CD4-positive, alpha-beta T cell treated with Interleukin-1 beta for 1 hour (primary cell): ENCODE results near the gene PITX2.

Experiments
- DNase-seq, 2 donors: peaks; one replicate each; pipeline ENCODE4 v3.0.0-alpha.2; 2020 to 2022

The PITX2 gene

DNA sequence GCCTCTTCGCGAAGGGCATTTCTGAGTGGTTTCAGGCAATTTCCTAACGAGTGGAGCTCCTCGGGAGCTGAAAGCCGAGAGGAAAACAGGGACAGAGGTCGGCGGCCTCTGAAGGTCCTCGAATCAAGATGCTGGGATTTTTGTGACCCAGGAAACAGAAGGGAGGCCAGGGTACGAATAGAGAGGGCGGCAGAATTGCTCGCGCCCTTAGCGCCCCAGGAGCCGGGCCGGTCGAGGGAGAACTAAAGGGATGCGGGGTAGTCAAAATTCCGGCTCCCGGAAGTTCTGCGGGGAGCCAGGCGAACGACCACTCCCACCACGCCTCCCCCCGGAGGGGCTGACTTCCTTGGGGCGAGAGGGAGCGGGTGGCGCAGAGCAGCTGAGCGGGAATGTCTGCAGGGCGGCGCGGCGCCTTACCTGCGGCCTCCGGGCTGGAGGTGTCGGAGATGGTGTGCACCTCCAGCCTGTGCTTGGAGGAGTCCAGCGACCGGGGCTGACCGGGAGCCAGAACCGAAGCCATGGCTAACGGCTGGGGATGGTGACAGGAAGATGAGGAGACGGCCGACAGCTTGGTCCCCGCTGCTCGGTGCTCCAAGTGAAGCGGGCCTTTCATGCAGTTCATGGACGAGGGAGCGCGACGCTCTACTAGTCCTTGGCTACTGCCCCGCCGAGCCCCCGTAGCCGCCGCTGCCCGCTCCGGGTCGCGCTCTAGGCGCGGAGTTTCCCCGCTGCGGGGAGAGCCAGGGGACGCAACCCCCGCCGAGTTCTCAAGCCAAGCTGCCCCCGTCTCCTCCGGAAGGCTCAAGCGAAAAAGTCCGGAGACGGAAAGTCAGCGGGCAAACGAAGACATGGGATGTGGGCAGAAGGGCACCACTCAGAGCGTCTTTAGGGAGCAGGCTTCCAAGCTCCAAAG, 782 bp downstream of the PITX2 start:
- DNase-seq: no peak

DNA sequence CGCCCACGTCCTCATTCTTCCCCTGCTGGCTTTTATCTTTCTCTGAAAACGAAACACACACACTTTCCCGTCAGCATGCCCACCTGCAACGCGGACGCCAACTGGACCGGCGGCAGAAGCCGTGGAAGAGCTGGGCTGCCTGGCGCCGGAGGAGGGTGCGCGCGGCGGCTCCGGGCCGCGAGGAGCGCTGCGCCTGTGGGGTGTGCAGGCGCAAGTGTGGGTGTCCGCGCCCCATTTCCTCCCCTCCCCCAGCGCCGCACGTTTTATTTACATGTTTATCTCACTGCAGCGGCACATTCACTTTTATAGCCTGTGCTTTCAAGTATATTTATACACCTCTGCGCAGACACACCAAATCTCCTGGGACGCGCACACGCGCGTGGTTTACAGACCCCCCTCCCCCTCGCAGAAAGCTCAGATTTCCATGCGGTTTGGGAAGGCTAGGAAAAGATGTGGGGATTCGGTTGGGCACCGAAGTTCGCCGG, 1.5 kb downstream of the PITX2 start:
- no peak for DNase-seq

- DNase-seq: no peak
Observed at GRCh38 chr4:110620691-110621327, 2.1 kb downstream of the PITX2 start.

- no peak for DNase-seq
Observed at GRCh38 chr4:110620322-110620690, 2.6 kb downstream of the PITX2 start.

- no peak for DNase-seq
Observed at GRCh38 chr4:110619463-110620247, 3.2 kb downstream of the PITX2 start.

DNA sequence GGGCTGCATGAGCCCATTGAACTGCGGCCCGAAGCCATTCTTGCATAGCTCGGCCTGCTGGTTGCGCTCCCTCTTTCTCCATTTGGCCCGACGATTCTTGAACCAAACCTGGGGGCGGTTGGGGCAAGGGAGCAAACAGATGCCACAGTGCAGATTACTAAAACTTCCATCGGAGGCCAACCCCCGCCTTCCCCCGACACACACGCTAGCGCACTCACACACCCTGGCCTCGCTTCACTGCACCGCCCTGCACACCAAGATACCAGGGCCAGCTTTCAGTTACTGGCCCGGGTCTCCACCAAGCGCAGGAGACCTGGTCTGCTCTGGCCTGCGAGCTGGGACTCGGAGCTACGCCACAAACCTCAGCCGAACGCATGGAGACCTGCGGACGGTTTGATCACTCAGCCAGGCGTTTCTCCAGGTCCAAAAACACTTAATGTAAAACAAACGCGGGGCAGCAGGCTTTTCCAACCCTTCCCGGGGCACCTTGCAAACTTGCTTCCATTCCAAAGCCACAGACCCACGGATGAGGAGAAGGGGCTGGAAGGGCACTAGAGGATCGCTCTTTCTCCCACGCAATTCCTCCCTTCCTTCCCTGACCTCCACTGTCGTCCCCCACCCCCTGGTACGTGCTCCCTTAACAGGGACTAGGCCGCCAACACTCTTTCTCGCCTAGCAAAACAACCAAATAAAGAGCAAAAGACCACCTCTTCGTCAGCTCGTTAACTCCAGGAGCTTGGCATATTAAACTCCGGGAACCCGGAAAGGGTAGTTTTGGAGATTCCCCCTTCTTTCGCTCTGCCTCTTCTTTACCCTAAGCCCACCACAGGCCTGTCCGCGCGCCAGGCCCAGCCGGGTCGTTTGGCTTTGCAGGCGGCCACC, 4.1 kb downstream of the PITX2 start:
- DNase-seq: no peak

DNA sequence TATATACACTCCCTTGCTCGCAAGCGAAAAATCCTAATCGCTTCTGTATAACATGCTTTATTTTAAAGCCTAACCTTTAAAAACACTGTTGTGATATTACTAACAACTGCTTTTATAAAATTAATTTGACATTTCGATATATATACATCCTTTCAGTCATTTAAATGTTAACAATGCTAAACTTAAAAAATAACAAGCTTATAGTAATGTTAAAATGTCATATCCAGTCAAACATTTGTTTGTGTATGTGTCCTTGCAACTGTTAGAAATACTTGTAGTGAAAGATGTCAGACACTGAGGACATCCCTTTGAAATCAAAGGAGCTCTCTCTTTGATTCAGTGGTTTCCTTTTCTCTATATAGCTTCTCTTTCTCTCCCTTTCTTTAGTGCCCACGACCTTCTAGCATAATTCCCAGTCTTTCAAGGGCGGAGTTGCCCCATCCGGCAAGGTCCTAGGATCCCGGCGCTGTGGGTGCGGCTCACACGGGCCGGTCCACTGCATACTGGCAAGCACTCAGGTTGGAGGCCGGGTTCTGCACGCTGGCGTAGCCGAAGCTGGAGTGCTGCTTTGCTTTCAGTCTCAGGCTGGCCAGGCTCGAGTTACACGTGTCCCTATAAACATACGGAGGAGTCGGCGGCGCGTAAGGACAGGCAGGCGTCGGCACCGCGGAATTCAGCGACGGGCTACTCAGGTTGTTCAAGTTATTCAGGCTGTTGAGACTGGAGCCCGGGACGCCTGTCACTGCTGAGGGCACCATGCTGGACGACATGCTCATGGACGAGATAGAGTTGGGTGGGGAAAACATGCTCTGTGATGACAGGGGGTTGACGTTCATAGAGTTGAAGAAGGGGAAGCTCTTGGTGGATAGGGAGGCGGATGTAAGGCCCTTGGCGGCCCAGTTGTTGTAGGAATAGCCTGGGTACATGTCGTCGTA, 5.0 kb downstream of the PITX2 start:
- DNase-seq: no peak

GRCh38 chr4:110617075-110617640, 5.7 kb downstream of the PITX2 start:
- DNase-seq: no peak

GRCh38 chr4:110616238-110617074, 6.4 kb downstream of the PITX2 start:
- no peak for DNase-seq

GRCh38 chr4:110615353-110616237, 7.3 kb downstream of the PITX2 start:
- no peak for DNase-seq

DNA sequence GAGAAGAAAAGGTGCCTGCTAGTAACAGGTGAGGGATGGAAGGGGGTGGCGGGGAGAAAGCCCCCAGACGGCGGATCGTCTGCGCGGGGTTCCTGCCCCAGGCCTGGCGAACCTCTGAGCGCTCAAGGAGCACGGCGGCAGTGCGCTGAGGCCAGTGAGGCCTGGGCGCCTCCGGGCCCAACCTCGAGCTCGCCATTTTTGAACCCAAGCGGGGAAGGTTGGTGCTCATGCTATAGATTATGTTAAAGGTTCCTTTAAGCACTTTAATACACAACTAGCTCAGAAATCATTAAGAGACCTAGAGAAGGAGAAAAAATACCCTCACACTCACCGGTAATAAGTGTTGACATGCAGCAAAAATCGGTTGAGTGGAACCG, 7.9 kb downstream of the PITX2 start:
- no peak for DNase-seq

- DNase-seq: no peak
Observed at GRCh38 chr4:110614173-110614963, 8.5 kb downstream of the PITX2 start.

DNA sequence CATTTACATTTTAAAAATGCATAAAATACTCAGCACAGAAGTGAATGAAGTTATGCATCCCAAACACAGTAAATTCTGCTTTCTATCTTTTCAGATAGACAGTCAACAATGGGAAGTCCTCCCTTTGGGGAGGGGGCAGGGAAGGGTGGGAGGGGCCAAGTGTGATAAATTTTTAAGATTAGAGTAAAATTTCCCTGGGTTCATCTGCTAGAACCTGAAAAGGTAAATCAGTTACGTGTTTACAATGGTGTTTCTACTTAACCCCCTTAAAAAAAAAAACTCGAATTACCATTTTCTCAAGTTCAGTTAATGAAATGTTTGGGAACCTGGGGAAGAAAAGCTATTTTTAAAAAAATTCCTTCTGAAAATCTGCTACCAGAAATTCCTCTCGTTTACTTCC, 9.1 kb downstream of the PITX2 start:
- DNase-seq: no peak

DNA sequence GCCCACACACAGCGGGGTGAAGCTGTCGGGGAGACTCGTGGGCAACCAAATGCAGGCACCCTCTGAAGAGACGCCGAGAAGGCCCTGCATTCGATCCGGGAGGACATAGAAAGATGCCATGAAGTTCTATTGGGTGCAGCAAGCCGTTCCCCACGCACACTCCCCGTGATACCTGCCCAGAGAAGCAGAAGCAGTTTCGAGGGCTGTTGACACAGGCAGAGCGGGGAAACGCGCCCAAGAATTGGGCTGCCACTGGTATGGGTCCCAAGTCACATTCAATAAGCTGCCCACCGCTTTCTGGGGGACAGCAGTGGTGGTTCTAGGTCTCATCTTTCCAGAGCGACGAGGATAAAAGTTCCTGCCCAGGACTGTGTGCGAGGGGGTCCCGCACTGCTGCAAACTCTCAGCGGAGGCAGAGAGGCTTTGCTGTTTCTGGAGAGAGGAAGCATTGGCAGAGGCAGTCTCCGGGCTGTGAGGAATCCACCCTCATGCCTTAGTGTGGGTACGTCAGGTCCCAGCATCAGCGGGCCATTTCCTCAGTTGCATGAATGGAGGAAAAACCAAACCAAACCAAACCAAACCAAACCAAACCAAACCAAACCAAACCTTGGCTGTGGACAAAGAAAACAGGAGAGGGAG, 10.1 kb downstream of the PITX2 start:
- DNase-seq: no peak

DNA sequence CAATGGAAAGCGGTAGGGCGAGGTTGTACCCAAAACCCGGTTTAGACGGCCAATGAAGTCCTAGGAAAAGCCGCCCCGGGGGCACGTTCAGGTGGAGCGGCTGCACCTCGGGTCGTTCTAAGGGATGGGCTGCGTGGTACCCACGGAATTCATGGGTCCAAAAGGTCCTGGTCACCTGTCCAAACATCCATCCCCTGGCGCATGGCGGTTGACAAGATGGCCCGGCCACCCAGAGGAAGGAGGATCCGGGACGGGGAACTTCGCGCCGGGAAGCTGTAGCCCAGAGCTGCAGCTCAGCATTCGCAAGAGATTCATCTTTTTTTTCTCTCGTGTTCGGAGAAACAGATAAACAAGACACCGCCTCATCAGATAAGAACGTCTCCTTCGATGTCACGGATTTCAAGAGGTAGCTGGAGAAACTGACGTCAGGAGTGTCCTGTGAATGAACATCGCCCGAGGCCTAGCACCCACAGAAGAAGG, 10.9 kb downstream of the PITX2 start:
- DNase-seq: no peak

GRCh38 chr4:110610940-110611831, 11.7 kb downstream of the PITX2 start:
- DNase-seq: no peak
